HG03139 (cell line): ENCODE data around the gene LDLRAD3.

Experiments used
- ATAC-seq: cut with Tn5 transposase; IDR thresholded peaks from one replicate; pipeline ENCODE4 v1.9.1; 2021; ENCODE audit not compliant: unreplicated experiment

LDLRAD3 gene

DNA sequence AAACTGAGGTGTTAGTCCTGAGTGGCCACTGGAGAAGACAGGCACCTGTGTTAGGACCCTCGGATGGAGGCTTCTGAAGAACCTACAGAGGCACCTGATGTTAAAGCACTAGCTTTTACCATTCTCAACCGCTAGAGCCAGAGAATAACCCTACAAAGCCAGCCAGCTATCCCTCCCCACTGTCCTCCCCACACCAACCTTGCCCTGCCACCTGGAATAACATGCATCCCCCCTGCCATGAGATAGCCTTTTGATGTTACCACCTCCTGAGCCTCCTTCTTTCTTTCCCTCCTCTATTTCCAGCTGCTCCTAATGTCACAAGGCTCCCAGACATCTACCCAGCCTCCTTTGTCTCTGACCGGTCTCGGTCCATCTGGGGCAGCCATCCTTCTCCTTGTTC is 317.2 kb downstream of the LDLRAD3 start:
- ATAC-seq: no peak

DNA sequence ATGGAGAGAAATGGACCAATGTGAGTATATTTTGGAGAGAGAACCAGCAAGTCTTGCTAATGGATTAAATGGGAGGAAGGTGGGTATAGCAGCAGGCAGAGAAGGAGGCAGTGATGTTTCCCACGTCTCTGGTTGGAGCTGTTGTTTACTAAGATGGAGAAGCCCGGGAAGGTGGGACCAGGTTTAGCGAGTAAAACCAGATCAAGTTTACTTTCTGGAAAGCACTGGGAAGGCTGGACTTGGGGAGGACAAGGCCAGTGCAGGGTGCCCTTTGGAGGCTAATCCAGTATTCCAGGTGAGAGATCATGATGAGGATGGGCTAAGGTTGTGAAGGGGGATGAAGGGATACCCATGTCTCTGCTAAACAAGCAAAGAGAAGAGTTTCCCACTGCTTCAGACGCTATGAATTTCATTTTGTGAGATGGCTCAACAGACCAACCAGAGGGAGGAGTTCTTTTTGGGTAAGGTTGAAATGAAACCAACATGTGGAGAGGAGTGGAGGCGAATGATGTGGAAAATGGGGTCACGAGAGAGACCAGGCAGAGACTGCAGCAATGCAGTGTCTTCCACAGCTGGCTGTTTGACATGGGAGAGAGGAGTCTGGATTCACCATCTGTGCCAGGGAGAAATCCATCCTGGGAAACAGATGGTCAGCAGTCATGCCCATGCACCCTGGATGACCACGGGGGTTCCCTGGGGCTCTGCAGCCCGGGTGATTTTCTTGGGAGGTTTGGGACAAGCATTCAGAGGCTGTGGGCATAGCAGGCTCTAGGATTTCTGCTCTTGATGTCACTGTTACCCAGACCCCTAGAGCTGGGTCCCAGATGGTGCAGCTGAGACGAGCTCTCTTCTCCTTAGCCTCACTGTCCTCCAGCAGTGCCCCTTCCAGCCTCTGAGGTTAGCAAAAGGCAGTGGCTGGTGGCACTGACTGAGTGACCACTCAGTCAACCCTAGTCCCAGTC is 320.4 kb downstream of the LDLRAD3 start:
- ATAC-seq: no peak

DNA sequence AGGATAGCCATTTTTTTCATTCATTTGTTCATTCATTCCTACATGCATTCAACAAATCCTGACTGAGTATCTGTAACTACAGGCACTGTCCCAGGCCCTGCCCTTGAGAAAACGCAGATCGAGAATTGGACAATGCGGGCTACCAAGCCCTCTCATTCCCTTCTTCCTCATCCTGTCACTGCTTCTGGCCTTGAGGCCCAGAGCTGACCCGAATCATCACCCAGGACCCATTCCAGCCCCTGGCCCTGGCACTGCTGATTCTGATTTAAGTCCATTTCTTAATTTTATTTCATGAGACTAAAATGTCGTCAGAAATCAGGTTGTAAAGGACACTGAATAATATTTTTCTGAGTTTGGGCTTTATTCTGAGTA is 321.1 kb downstream of the LDLRAD3 start:
- no peak for ATAC-seq

DNA sequence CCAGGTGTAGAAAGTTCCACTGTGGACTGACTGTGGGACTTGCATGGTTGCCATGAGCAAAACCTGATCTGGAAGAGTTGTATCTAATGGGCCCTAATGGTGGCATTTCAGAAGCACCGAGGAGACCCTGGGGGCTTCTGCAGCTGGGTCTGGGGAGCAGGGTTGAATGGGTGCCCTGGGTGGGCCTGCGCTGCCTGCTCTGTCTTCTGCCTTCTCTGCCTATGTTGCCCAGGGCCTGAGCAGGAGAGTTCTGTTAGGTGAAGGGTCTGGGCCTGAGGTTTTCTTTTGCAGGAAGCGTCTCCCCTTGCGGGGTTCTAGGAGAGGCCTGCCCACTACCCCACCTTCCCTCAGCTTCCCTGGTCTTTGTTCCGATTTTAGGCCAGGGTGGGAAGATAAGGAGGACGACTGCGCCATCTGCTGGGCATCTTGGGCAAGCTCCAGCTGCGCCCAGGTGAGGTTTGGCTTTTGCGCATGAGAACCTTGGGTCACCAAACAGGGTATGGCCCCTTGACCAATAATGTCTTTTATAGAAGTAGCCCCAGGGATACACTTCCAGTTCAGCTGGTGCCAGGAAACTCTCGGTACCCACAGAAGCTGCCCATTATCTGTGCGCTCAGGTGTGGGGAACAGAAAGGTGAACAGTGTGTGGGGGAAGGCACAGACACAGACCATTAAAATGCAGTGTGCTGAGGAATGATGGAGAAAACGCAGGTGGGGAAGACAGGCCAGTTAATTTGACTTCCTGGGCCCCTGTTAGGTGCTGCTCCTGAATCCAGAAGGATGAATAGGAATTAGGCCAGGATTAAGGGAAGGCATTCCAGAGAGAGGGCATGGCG is 322.1 kb downstream of the LDLRAD3 start:
- ATAC-seq: no peak

DNA sequence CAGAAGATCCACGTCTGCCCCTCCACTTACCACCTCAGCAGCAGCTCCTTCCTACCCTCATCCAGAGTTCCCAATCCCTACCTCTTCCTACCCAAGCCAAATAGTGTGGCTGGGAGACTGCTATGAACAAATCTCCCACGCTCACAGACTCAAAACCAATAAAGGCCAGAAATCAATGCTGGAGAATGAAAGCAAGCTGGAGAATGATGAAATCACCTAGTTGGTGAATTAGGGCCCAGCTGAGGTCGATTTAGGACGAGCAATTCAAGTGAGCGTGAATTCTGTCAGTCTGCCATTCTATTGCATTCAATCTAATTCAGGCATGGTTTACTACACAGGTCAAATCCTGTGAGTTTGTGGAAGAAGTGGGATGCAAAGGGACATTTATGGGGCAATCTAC is 322.9 kb downstream of the LDLRAD3 start:
- ATAC-seq: no peak

DNA sequence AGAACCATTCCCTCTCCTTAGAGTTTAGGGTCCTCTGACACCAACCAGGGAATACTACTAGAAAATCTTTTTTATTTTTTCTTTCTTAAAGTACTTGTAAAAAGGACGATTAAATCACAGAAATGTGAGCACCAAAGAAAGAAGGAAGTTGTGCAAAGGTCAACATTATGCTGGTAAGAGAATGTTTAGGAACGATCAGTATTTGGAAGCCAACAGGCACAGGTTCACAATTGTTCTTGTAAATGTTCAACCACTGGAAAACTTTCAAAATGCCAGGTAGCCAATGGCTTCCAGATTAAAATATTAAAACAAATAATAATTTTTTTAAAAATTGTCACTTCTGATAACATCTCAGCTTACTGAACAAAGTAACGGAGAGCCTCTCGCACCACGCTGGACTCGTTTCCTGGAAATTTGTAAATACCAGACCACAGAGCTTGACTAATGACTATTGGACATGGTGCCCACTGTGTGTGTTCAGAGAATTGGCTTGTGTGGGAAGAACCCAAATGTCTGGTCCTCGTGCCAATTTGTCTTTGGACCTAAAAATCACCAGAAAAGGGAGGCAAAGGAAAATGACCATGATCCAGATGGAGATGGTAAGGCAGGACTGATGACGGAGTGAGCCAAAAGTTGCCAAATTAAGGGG is 324.6 kb downstream of the LDLRAD3 start:
- no peak for ATAC-seq

DNA sequence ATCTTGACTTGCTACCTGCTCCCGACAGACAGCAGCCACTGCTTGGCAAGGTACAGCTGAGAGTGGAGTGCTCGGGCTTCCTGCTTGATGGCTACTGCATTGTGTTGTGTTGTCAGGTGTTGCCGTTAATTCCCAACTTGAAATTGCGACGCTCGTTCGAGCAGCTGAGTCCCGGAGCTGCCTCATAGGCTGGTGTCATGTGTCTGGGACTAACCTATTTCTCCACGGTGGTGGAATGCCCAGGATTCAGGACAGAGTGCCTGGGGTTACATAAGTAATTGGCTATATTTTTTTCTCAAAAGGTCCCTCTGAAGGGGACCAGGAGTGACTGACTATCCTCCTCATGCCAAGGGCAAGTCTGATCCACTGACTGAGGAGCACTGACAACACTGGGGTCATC is 326.8 kb downstream of the LDLRAD3 start:
- no peak for ATAC-seq

DNA sequence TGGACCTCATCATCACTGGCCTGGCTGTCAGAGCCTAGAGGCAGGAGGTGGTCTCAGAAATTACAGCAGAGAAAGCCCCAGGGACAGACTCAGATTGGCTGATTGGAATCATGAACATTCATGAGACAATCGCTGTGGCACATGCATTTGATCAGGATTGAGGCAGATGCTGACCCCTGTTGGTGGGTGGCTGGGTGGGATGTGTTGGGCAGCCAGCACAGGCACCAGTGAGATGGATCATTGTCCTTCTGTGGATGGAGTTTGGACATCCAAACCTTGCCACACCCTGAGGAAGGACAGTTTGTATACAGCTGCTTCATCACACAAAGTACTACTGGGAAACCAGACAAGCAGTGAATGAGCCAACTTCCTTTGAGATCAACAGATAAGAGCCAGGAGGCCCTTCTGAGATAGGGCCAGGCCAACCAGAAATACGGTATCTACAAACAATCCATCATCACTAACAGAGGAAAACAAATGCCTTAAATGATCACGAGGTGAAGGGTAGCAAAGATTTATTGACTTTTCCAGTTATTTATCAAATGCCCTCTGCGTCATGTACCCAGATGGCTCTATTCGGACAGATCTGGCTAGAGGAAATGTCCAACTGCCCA is 328.0 kb downstream of the LDLRAD3 start:
- ATAC-seq: no peak

DNA sequence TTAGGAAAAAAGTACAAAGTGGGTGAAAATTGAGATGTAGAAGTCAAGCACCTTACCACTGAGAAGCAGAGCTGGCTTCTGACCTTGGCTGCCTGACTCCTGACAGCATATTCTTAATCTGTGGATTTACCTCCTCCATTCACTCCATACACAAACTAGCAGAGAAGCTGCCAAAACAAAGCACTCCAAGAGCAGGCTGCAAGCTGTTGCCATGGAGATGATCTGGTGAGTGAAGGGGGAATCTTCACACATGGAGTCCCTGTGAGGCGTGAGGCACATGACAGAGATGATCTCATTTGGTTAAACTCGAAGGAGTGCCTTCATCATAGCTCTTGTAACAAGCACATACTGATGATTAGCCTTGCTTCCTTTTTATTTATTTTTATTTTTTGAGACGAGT is 329.2 kb downstream of the LDLRAD3 start:
- ATAC-seq: no peak

DNA sequence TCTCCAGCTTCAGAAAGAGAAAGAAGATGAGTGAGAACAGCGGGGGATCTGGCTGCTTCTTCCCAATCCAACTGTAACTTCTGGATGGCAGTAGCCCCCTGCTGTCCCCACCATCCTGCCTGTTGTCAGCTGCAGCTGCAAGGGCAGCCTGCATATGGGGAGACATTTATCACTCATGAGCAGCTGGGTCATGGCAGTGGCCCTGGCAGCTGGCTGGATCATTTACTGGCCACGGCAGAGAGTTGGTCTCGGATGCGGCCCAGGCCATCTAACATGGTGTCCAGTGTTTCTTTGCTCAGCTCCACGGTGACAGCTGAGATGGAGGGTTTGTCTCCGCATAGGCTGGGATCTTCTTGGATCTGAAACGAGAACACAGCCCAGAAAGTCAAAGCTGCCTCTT is 330.6 kb downstream of the LDLRAD3 start:
- ATAC-seq: no peak

DNA sequence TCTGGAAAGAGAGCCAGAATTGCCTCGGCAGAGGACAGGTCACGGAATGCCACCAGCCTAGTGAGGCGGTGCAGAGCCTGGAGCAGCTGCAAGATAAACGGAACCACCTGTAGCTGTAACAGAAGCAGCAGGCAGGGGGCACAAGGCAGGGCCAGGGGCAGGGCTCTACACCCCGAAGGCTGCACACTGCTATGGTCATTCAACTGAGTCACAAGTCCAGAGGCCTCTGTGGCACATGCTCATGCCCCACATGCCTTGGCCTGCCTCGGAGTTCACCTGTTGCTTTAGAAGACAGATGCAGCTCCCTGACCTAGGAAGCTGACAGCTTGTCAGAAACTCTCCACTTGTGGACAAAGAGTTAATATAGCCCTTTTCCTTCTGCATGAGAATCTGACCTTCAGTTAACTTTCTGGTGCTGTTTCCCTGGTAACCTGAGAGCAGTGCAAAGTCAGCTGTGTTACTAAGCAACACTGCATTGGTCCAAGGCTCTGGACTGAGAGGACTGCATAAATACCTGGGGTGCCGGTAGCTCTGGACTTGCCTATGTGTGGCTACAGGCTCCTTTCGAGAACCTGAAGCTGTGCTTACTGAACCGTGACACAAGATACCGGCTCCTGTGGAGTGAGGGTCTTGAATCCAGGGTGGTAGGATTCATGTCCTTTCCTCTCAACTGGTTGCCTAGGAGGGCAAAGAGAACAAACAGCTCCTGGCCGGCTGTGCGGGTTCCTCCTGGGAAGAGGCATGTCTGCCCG is 334.8 kb downstream of the LDLRAD3 start:
- ATAC-seq: no peak

DNA sequence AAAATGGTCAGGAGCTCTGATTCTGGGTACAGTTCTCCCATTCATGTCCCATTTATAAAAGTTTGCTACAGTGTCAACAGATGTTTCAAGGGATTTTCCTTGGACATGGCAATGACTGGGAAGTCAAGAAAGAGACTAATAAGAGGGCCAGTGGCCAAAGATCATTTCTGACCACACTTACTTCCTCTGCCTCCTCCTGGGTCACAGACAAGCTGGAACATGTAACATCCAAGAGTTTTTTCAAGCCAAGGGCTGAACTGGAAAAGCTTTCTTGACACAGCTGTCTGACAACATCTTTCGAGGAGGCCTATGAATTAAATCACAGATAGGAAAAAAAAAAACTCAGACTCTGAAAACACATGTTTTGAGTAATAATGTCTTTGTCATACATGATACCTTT is 336.7 kb downstream of the LDLRAD3 start:
- ATAC-seq: no peak
